GM19452 (cell line): ENCODE data around the gene ATL2.
"Not testable (repeated sequence)": the region's sequence is repeated elsewhere in the genome, so short reads cannot be mapped to it uniquely, and the experiment has no call there.

Experiments
- ATAC-seq: cut with Tn5 transposase; IDR thresholded peaks from one replicate; pipeline ENCODE4 v1.9.1; 2021; ENCODE audit not compliant: unreplicated experiment

ATL2 gene

GRCh38 chr2:38277245-38278116 is 99.6 kb downstream of the ATL2 start:
- ATAC-seq: no peak

- ATAC-seq: no peak
Measured at GRCh38 chr2:38274286-38275276, 102.5 kb downstream of the ATL2 start.

GRCh38 chr2:38271697-38272096 is 105.4 kb downstream of the ATL2 start:
- ATAC-seq: no peak

GRCh38 chr2:38269421-38269820 is 107.7 kb downstream of the ATL2 start:
- ATAC-seq: no peak

GRCh38 chr2:38268691-38269327 is 108.3 kb downstream of the ATL2 start:
- no peak for ATAC-seq

GRCh38 chr2:38268001-38268400 is 109.1 kb downstream of the ATL2 start:
- ATAC-seq: no peak

- no peak for ATAC-seq
Measured at GRCh38 chr2:38267270-38267925, 109.7 kb downstream of the ATL2 start.

- no peak for ATAC-seq
Measured at GRCh38 chr2:38266382-38267061, 110.6 kb downstream of the ATL2 start.

- no peak for ATAC-seq
Measured at GRCh38 chr2:38265461-38265860, 111.6 kb downstream of the ATL2 start.

GRCh38 chr2:38264396-38265221 is 112.5 kb downstream of the ATL2 start:
- no peak for ATAC-seq

- no peak for ATAC-seq
Measured at GRCh38 chr2:38263293-38263692, 113.8 kb downstream of the ATL2 start.

- ATAC-seq: no peak
Measured at GRCh38 chr2:38262069-38262871, 114.8 kb downstream of the ATL2 start.

- no peak for ATAC-seq
Measured at GRCh38 chr2:38261569-38262068, 115.5 kb downstream of the ATL2 start.

GRCh38 chr2:38260972-38261371 is 116.1 kb downstream of the ATL2 start:
- no peak for ATAC-seq

- ATAC-seq: no peak
Measured at GRCh38 chr2:38260469-38260868, 116.6 kb downstream of the ATL2 start.

- no peak for ATAC-seq
Measured at GRCh38 chr2:38259311-38259710, 117.8 kb downstream of the ATL2 start.

- ATAC-seq: not testable (repeated sequence)
Measured at GRCh38 chr2:38257680-38258079, 119.4 kb downstream of the ATL2 start.

- ATAC-seq: no peak
Measured at GRCh38 chr2:38256610-38257009, 120.5 kb downstream of the ATL2 start.
